Upper lobe of left lung (tissue), 4 donors: ENCODE measurements around the gene CEP250.

Source experiments
- CTCF ChIP-seq, 6 experiments: fragments of 450-650 bp in 4 of 6; fragments of 200-600 bp in 2 of 6; sonication (generic) in 2 of 6; IDR thresholded peaks; one replicate each; pipeline ENCODE4 v1.5.1; 2016 to 2019; ENCODE audit warnings: antibody characterized with exemption in 6 of 6
- POLR2A ChIP-seq, 4 donors: fragments of 450-650 bp; IDR thresholded peaks; one replicate each; pipeline ENCODE4 v1.5.1; 2016 to 2017; ENCODE audit warnings: antibody characterized with exemption in 4 of 4, mild to moderate bottlenecking in 2 of 4

GRCh38 chr20:35542990-35543389 lies 87.6 kb downstream of the CEP250 start:
- TF ChIP-seq CTCF (IDR thresholded peaks at IDR 0.05) (no peak), POLR2A (IDR thresholded peaks at IDR 0.05) (no peak)
